RPMI8226 (cell line): ENCODE results near the gene TAF3.

ENCODE experiments used
- DNase-seq: peaks from one replicate; pipeline ENCODE4 v3.0.0-alpha.2; 2015

The TAF3 gene

GRCh38 chr10:8060704-8061121 is 242.4 kb downstream of the TAF3 start:
- DNase-seq: peak; percentile 19

- no peak for DNase-seq
These were observed 243.2 kb downstream of the TAF3 start for GRCh38 chr10:8061274-8062211.

- no peak for DNase-seq
These were observed 245.0 kb downstream of the TAF3 start for GRCh38 chr10:8063128-8063908.

- no peak for DNase-seq
These were observed 245.6 kb downstream of the TAF3 start for GRCh38 chr10:8063935-8064334.

- DNase-seq: no peak
These were observed 246.1 kb downstream of the TAF3 start for GRCh38 chr10:8064436-8064835.

GRCh38 chr10:8065651-8066050 is 247.3 kb downstream of the TAF3 start:
- no peak for DNase-seq

GRCh38 chr10:8066124-8066523 is 247.8 kb downstream of the TAF3 start:
- DNase-seq: no peak
